GM19324 (cell line): ENCODE measurements around the gene SASH1.

Source experiments
- ATAC-seq: cut with Tn5 transposase; IDR thresholded peaks from one replicate; pipeline ENCODE4 v1.9.1; 2021; ENCODE audit warnings: mild to moderate bottlenecking, moderate library complexity; ENCODE audit not compliant: unreplicated experiment, low FRiP score

SASH1 gene

GRCh38 chr6:148451690-148452089 lies 109.1 kb downstream of the SASH1 start:
- ATAC-seq = no peak

GRCh38 chr6:148452876-148453275 lies 110.2 kb downstream of the SASH1 start:
- no peak for ATAC-seq

GRCh38 chr6:148453906-148454305 lies 111.3 kb downstream of the SASH1 start:
- ATAC-seq = no peak

GRCh38 chr6:148455225-148455624 lies 112.6 kb downstream of the SASH1 start:
- ATAC-seq = no peak

- no peak for ATAC-seq
These were observed 113.3 kb downstream of the SASH1 start for GRCh38 chr6:148455674-148456558.

- ATAC-seq = no peak
These were observed 114.7 kb downstream of the SASH1 start for GRCh38 chr6:148457137-148457842.

GRCh38 chr6:148457843-148458159 lies 115.2 kb downstream of the SASH1 start:
- ATAC-seq = no peak

- ATAC-seq = no peak
These were observed 116.6 kb downstream of the SASH1 start for GRCh38 chr6:148459238-148459637.

- no peak for ATAC-seq
These were observed 118.4 kb downstream of the SASH1 start for GRCh38 chr6:148460876-148461646.

GRCh38 chr6:148461986-148462577 lies 119.4 kb downstream of the SASH1 start:
- ATAC-seq = no peak

- no peak for ATAC-seq
These were observed 121.0 kb downstream of the SASH1 start for GRCh38 chr6:148463671-148464070.

GRCh38 chr6:148464319-148465010 lies 121.8 kb downstream of the SASH1 start:
- ATAC-seq = no peak

- no peak for ATAC-seq
These were observed 122.3 kb downstream of the SASH1 start for GRCh38 chr6:148465011-148465335.

- no peak for ATAC-seq
These were observed 123.0 kb downstream of the SASH1 start for GRCh38 chr6:148465670-148466069.

GRCh38 chr6:148466158-148466557 lies 123.5 kb downstream of the SASH1 start:
- ATAC-seq = no peak

GRCh38 chr6:148467926-148468325 lies 125.3 kb downstream of the SASH1 start:
- no peak for ATAC-seq

GRCh38 chr6:148470156-148470555 lies 127.5 kb downstream of the SASH1 start:
- no peak for ATAC-seq

- no peak for ATAC-seq
These were observed 128.2 kb downstream of the SASH1 start for GRCh38 chr6:148470606-148471465.

GRCh38 chr6:148471624-148472159 lies 129.1 kb downstream of the SASH1 start:
- ATAC-seq = no peak
